GM18520 (cell line): Measurements from ENCODE around the gene GRIN2A.
"Not testable (repeated sequence)": the region's sequence is repeated elsewhere in the genome, so short reads cannot be mapped to it uniquely, and the experiment has no call there.

ENCODE experiments used
- ATAC-seq: cut with Tn5 transposase; IDR thresholded peaks from one replicate; pipeline ENCODE4 v1.9.1; 2021; ENCODE audit not compliant: unreplicated experiment

Gene GRIN2A

DNA sequence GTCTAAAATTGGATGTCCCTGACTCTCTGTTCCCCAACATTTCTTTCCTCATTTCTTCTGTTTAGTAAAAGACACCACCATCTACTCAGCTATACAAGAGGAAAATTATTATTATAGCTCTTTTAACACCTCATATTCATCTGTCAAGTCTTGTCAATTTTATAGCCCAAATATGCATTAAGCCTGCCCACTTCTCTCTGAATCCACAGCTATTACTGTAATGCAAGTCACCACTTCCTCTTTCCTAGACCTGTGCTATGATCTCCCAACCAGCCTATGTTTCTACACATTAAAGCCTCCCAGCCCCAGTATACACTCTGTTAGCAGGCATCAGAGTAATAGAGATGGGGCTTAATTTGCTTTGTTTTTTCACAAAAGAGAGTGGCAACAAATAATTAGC, 252.9 kb downstream of the GRIN2A start:
- ATAC-seq = no peak

DNA sequence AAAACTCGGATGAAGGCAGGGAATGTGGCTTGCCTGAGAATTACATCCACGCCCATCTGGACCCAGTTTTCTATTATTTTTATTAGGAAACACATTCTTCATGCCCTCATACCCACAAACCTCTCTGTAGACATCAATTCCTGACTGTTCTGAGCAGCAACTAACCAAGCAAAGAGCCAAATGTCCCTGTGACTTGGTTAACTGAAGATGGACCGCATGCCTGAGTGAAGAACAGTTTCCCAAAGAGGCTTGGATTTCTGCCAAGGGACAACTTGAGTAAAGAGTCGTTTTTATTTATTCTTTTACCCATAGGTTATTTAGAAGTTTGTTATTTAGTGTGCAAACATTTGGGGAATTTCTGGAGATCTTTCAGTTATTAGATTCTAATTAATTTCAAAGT, 259.8 kb downstream of the GRIN2A start:
- no peak for ATAC-seq

DNA sequence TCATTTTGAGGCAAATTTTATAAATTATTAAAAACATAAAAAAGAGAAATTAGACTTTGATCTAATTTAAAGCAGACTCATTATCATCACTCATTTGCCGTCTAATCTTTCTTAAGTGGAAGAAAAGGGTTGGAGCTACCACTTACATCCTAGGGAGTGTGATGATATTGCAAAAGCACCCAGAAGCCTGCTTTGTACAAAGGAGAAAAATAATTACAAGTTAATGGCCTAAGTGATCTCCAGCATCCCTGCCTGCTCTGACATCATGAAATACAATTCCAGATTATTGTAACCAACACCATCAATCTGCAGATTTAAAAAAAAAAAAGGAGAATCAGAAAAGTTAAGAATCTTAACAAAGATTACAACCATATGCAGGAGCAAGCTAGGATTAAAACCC, 260.2 kb downstream of the GRIN2A start:
- no peak for ATAC-seq

DNA sequence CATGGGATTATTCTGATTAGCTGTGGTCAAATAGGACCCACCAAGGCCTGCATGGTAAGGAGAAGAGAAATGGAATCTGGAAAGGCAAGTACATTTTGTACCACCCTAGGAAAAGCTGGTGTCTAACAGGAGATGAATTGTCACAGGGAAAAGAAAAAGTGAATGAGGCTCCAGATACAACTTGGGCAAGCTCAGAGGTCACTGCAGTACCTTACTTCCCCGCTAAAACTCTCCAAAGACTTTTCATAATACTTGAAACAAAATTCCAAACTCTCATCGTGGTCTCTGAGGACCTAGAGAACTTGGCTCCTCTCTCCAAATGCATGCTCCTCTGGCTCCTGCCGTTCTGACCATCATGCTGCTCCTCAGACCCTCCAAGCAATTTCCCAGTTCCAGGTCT, 262.8 kb downstream of the GRIN2A start:
- no peak for ATAC-seq

DNA sequence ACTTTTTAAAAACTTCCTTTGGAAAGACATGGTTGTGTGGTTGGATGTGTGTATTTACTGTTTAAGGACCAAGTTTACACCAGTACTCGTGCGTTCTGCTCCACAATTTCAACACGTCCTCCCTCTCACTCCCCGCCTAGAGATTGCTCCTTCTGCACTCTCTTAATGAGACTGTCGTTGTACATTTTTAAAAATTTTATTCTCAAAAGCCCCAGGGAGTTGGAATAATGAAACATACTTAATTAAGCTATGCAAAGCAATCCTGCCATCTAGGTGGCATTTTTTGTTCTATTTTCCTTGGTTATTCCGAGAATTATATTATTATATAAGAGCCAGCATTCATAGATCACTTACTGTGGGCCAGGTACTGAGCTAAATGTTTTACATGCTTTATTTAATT, 264.5 kb downstream of the GRIN2A start:
- ATAC-seq = no peak

DNA sequence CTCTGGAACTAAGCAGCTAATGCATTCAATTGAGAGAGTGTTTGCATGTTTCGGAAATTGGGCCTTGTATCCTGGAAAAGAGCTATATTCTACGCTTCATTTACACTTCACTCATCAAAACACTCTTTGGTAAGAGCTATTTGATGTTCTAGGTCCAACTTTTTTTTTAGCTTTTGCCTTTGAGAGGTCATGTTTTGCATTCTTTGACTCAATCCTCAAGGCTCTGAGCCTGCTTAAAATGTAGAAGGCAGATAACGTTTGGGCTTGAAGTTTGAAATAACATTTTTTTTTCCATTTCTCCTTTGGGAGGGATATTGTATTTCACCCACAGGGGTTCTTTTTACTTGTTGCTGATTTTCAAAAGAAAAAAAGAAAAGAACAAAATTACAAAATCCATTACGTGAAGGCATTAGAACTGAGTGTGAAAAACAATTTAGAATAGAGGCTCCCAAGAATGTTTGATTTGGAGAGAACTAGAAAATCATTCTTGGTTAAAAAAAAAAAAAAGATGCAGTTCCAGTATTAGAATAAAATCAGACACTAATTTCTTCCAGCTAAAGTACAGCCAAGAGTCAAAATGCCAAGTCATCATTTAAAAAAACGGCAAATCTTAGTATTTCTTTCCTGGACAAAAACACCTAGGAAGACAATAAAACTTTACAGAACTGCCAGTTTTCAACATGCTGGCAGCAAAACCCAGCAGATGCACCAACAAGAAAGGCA, 268.5 kb downstream of the GRIN2A start:
- no peak for ATAC-seq

DNA sequence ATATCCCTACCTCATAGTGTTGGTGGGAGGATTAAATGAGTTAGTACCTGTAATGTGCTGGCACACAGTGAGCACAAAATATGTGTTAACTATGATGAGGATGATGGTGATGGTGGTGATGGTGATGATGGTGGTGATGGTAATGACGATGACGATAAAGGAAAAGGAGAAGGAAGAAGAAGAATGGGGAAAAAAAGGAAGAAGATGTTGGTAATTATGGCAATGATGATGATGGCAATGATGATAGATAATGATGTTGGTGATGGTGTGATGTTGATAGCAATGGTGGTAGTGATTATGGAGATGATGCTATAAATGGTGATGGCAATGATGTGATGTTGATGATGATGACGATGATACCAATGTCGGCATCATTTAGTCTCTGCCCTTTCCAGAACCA, 270.2 kb downstream of the GRIN2A start:
- no peak for ATAC-seq

DNA sequence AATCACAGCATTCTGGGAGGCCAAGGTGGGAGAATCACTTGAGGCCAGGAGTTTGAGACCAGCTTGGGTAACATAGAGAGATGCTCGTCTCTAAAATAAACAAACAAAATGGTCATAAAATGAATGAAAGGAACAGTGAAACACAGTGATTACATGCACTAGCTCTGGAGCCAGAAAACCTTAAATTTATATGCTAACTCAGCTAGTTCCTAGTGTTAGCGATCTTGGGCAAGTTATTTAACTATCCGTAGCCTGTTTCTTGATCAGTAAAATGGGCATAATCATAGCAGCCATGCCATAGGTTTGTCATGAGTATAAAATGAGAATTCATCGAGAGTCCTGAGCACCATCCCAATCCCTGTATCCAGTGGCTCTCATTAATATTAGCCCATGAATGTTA, 271.0 kb downstream of the GRIN2A start:
- no peak for ATAC-seq

DNA sequence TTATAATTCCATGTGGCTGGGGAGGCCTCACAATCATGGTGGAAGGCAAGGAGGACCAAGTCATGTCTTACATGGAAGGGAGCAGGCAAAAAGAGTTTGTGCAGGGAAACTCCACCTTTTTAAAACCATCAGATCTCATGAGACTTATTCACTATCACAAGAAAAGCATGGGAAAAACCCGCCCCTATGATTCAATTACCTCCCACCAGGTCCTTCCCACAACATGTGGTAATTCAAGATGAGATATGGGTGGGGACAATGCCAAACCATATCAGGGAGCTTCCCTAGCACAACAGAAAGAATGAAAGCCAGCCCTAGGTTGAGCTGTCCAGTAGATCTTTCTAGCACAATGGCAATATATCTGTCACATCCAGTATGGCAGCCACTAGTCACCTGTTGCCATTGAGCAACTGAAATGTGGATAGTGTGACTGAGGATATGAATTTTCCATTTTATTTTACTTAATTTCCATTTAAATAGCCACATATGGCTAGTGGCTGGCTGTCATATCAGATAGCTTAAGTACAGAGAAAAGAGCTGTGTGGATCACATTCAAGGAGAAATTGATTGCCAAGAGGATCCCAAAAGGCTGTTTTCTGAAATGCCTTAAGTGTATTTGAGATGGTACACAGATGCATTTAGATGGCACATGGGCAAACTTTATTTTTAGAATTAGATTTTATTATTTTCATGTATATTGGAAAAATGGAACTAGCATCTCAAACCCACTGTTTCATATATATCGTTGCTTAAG, 273.0 kb downstream of the GRIN2A start:
- no peak for ATAC-seq

DNA sequence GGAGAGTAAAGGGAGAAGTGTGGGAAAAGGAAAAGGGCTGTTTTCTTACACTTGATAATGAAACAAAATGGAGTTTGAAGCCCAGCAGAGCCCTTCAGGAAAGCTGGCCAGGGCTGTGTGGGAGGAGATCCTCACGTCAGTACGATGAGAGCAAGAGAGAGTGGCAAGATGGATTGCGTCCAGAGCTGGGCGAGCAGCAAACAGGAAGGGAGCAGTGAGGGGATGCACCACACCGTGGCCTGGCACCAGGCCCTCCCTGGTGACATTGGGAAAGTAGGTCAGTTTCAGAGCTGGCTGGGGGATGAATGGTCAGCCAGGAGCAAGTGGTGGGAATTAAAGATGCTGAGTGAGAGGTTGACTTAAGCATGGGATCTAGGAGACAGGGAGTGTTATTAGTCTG, 273.6 kb downstream of the GRIN2A start:
- ATAC-seq = no peak

DNA sequence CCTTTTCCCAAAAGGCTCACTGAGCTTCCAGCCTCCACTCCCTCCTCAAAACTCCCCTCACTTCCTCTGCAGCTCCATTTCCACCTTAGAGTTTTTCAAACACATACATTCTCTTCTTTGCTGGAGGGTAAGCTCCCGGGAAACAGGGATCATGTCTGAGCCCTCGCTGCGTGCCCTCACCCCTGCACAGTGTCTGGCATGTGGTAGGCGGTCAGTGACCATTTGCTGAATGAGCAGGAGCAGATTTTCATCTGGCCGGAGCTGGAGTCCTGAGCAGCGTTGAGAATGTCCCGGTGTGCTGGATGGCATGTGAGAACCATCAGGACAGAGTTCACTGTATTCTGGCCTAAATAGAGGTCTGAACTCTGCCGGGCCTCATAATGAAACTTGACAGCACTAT, 274.5 kb downstream of the GRIN2A start:
- no peak for ATAC-seq

DNA sequence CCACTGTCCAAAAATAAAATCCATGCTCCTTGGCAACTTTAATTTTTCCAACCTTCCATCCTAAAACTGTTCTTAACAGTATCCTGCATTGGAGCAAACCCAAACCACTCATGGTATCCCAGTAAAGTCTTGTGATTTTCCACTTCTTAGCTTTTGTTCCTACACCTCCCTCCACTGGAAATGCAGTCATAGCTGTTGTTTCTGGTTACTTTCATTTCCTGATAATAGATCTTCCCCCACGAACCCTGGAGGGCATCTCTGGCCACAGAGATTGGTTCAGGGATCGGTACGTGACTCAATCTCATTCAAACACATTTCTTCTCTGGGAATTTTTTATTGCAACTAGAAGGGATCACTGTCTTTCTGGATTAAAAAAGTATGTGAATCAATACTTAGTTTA, 276.0 kb downstream of the GRIN2A start:
- no peak for ATAC-seq

DNA sequence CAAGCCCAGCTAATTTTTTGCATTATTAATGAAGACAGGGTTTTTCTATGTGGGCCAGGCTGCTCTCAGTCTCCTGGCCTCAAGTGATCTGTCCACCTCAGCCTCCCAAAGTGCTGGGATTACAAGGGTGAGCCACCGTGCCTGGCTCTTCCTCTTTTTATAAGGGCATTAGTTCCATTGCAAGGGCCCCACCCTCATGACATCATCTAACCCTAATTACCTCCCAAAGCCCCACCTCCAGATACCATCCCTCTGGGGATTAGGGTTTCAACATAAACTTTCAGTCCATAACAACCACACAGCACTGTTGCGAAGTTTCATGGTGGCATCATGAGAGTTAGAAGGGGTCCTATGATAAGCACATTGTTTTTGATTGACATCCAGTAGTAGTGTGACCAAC, 277.7 kb downstream of the GRIN2A start:
- ATAC-seq = no peak

DNA sequence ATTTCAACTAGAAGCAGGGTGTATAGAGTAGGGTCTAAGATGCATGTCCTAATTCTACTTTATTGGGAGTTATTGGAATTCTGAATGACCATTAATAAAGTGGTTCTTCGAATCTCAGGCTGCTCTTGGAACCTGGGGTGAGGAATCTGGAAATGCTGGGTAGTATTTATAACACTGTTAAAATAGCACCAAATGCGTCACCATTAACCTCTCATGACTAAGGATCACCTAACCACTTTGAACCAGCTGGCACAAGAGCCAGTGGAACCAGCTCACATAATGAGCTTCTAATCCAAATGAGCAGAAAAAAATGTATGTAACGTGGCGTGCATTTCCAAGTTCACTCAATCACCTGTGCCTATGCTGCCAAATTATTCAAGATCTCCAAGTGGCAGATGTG, 281.7 kb downstream of the GRIN2A start:
- ATAC-seq = no peak

DNA sequence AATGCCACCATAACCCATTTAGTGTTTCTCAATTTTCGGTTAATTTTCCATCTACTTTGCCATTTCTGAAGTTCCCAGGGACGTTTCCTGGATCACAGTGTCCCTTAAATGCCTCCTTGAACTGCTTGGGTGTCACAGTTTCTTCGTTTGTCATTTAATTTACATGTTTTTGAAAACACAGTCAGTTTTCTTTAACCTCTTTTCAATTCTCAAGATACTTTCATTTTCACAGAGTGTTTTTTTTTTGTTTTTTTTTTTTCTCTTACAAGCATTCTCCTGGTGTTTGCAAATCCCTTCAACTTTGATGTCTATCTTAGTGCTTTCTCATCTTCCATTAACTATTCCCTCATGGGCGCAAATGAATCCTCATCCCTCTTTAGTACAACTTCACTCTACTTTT, 283.7 kb downstream of the GRIN2A start:
- ATAC-seq = no peak

DNA sequence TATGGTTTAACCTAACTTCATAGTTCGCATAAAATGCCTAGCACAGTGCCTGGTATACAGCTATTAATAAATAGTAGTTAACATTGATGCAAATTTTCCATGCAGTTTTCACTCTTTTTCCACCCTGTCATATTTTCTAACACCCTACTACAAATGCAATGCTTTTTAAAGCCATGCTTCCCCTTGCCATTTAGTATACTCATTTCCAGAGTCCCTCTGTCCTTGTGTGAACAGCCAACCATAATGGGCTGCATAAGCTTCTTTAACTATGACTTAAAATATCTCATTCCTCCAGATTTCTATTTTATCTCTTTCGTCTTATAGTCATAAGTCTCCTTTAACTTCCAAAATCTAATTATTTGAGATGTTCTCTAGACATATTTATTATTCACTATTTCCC, 284.1 kb downstream of the GRIN2A start:
- no peak for ATAC-seq

DNA sequence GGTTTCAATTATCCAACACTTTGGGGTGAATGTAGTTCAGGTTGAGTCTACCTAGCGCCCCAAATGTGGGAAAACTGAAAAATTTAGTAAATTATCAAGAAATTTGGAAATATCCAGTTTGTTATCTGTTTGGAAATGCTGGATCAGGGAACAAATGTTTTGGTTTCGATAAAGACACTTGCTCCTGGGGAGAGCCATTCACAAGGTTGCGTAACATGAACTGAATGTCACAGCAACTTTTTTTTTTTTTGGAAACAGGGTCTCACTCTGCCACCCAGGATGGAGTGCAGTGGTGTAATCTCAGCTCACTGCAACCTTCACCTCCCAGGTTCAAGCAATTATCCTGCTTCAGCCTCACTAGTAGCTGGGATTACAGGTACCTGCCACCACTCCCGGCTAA, 286.4 kb downstream of the GRIN2A start:
- ATAC-seq = no peak

DNA sequence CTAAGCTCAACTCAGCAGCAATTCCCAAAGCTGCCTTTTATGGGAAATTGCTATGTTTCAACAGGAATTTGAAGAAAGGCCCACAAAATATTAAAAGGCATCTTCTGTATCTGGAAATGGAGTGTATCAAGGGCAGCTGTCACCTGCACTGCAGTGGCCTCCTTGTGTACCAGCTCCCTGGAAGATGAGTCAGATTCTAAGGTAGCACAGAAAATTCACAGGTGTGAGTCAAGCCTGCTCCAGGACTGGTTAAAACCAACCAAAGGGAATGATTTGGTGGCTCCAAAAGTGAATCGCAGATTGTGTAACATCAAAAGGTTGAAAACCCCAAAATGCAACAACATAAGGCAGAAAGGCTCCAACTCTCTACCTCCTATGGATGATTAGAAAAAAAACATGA, 296.4 kb downstream of the GRIN2A start:
- no peak for ATAC-seq

DNA sequence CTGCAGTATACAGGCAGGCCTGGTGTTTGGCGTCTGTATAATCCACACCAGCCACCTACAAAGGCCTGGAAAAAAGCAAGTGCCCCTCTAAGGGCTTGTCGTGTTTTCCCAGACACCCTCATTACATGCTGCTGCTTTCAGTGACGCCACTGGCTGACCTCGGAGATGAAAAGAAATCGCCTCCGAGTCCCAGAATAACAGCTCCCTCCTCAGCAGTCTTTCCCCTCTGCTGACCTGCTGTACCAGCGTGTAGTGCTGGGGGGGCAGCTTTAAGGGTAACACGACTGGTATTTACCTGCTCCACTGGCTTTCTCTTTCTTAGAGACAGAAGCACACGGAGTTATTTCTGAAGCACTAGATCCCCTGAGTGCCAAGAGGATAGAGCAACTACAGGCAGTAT, 296.8 kb downstream of the GRIN2A start:
- ATAC-seq = no peak

DNA sequence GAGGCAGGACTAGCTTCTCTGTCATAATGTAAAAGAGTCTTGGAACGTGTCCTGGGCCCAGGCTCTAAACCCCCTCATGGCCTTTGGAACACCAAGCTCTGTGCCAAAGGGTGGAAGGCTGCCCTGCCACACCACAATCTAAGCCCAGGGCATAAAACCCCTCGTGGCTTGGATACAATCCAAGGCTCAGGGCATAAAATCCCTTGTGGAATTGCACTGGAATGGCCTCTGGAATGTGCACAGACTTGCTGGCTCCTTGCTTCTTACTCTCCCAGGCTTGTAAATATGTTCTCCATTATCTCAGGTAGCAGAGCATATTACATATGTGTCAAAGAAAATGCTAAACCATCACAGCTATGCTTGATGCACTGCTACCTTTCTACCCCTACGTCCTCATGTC, 306.2 kb downstream of the GRIN2A start:
- not testable (repeated sequence) for ATAC-seq

DNA sequence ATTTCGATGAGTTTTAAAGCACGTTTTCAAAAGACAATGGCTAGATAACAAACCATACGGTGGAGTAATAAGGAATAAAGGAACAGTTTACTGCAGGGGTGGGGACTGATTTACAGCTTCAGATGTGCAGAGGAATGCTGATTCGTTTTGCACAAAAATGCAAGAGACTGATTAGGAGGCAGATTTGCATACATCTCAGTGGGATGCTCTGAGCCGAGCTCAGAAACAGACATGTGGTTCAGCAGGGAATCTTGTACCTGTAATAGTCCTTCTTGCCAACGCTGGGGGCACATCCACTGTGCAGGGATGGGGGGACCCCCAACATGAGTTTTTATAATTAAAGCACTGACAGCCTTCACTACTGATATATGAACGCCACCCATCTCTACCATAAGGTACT, 308.0 kb downstream of the GRIN2A start:
- no peak for ATAC-seq

DNA sequence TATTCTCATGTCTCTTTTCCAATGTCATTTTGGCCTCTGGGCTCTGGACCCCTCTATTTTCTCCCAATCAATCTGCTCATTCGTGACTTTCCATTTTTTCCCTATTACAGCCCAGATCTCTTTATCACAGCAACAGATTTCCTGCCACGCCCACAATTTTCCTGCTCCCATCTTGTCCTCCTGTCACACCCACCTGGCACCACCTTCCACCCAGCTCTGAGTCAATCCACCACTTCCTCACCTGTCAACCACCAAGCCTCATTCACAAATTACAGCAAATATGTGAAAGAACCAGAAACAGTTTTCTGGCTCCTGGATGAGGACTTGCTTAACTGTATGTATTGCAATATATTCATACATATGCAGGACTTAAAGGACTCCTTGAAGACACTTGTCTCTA, 311.3 kb downstream of the GRIN2A start:
- no peak for ATAC-seq

DNA sequence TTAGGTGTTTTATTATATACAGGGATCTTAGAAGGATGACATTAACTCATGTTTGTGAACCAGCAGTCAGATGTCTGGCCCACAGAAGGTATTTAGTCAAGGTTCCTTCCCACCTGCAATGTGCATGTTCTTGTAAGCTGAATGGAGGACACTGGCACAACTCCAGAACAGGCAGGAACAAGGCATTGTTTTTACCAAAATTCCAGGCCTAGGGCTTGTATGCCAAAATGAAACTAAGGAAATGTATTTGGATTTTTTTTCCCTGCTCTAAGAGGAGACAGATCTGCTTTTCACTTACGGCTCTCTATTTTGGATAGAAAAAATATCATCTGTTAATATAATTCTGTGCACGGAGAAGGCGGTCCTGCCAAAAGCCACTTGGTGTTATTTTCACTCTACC, 312.5 kb downstream of the GRIN2A start:
- ATAC-seq = no peak
